ENCODE data around the gene GABRD.

DNA sequence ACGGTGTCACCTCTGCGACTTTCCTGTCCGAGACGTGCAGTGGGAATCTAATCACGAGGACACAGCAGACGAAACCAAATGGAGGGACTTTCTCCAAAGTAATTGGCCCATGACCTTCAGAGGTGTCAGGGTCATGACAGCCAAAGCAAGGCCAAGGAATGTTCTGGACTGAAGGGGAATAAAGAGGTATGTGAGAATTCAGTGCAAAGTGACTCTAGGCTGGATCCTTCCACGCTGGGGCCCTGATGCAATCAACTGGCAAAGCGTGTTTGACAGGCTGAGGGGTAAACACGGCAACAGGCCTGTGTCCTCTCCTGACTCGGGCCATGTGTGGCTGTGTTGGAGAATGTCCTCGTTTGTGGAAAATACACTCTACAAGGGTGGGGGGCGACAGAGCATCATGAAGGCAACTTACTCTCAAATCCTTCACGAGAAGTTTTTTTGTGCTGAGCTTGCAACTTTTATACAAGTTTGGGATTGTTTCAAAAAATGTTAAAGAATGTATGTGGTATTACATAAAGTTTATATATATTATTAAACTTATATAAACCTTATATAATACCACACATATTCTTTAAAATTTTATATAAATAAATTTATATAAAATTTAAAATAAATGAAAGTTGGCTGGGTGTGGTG is 17.3 kb upstream of the GABRD start:
- TF ChIP-seq, protein P1, sequence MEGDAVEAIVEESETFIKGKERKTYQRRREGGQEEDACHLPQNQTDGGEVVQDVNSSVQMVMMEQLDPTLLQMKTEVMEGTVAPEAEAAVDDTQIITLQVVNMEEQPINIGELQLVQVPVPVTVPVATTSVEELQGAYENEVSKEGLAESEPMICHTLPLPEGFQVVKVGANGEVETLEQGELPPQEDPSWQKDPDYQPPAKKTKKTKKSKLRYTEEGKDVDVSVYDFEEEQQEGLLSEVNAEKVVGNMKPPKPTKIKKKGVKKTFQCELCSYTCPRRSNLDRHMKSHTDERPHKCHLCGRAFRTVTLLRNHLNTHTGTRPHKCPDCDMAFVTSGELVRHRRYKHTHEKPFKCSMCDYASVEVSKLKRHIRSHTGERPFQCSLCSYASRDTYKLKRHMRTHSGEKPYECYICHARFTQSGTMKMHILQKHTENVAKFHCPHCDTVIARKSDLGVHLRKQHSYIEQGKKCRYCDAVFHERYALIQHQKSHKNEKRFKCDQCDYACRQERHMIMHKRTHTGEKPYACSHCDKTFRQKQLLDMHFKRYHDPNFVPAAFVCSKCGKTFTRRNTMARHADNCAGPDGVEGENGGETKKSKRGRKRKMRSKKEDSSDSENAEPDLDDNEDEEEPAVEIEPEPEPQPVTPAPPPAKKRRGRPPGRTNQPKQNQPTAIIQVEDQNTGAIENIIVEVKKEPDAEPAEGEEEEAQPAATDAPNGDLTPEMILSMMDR (conservative IDR thresholded peaks at IDR 0.05; ENCODE audit: low read length) = no peak
- TF ChIP-seq EZH2phosphoT487 (IDR thresholded peaks at IDR 0.05; ENCODE audit: borderline replicate concordance) = no peak
